HUES48 (cell line): ENCODE data around the gene EFNA4.
A peak's percentile ranks its signal among the peaks of the same experiment; 100 is the strongest.

Experiments
- H3K27ac ChIP-seq: one replicate; pipeline ENCODE4 v1.7.0; 2013; ENCODE audit warnings: low read depth, low read length, inconsistent platforms
- H3K27me3 ChIP-seq: 2 replicates; pipeline ENCODE4 v1.6.1; 2013; ENCODE audit warnings: mild to moderate bottlenecking, low read length; ENCODE audit not compliant: control insufficient read depth, insufficient read depth
- H3K36me3 ChIP-seq: 2 replicates; pipeline ENCODE4 v1.6.1; 2013; ENCODE audit warnings: low read length; ENCODE audit not compliant: control insufficient read depth, insufficient read depth
- H3K4me1 ChIP-seq: 2 replicates; pipeline ENCODE4 v1.6.1; 2013; ENCODE audit warnings: mild to moderate bottlenecking, low read length; ENCODE audit not compliant: control insufficient read depth, insufficient read depth
- H3K4me3 ChIP-seq: 2 replicates; pipeline ENCODE4 v1.5.1; 2013; ENCODE audit warnings: mild to moderate bottlenecking, low read depth, low read length
- H3K9ac ChIP-seq: 2 replicates; pipeline ENCODE4 v1.6.1; 2013; ENCODE audit warnings: mild to moderate bottlenecking, low read depth, low read length, moderate library complexity
- H3K9me3 ChIP-seq: 2 replicates; pipeline ENCODE4 v1.6.1; 2013; ENCODE audit warnings: low read length; ENCODE audit not compliant: control insufficient read depth, insufficient read depth

Gene EFNA4

GRCh38 chr1:155094622-155094948, 31.0 kb downstream of the EFNA4 start:
- no peaks in the 10 kb centered on the region for H3K36me3 ChIP-seq
- H3K9ac ChIP-seq: no peak overlapping the region
- peaks cover 17% of the 10 kb centered on the region for H3K4me1 ChIP-seq
- no peak overlapping the region for H3K4me3 ChIP-seq
- peaks cover 7% of the 10 kb centered on the region for H3K27me3 ChIP-seq
- H3K9me3 ChIP-seq: no peaks in the 10 kb centered on the region
- peak overlapping the region; percentile 47 for H3K27ac ChIP-seq

GRCh38 chr1:155099331-155099730, 35.8 kb downstream of the EFNA4 start:
- Histone ChIP-seq H3K4me1 (peaks cover 3% of the 10 kb centered on the region), H3K4me3 (no peak overlapping the region), H3K9me3 (no peaks in the 10 kb centered on the region), H3K27ac (no peak overlapping the region), H3K9ac (no peak overlapping the region), H3K36me3 (no peaks in the 10 kb centered on the region), H3K27me3 (no peaks in the 10 kb centered on the region)

- no peaks in the 10 kb centered on the region for H3K4me1 ChIP-seq
- no peak overlapping the region for H3K4me3 ChIP-seq
- H3K9ac ChIP-seq: no peak overlapping the region
- H3K36me3 ChIP-seq: no peaks in the 10 kb centered on the region
- H3K27ac ChIP-seq: no peak overlapping the region
- H3K27me3 ChIP-seq: no peaks in the 10 kb centered on the region
- no peaks in the 10 kb centered on the region for H3K9me3 ChIP-seq
Measured at GRCh38 chr1:155103325-155103724, 39.8 kb downstream of the EFNA4 start.

GRCh38 chr1:155104605-155105534, 41.3 kb downstream of the EFNA4 start:
- no peaks in the 10 kb centered on the region for H3K36me3 ChIP-seq
- H3K27me3 ChIP-seq: no peaks in the 10 kb centered on the region
- H3K27ac ChIP-seq: no peak overlapping the region
- H3K4me3 ChIP-seq: no peak overlapping the region
- H3K4me1 ChIP-seq: no peaks in the 10 kb centered on the region
- no peaks in the 10 kb centered on the region for H3K9me3 ChIP-seq
- H3K9ac ChIP-seq: no peak overlapping the region

GRCh38 chr1:155105604-155106011, 42.1 kb downstream of the EFNA4 start:
- H3K9me3 ChIP-seq: no peaks in the 10 kb centered on the region
- no peaks in the 10 kb centered on the region for H3K27me3 ChIP-seq
- no peak overlapping the region for H3K9ac ChIP-seq
- no peak overlapping the region for H3K27ac ChIP-seq
- H3K4me3 ChIP-seq: no peak overlapping the region
- H3K4me1 ChIP-seq: no peaks in the 10 kb centered on the region
- H3K36me3 ChIP-seq: no peaks in the 10 kb centered on the region

- H3K4me3 ChIP-seq: no peak overlapping the region
- H3K4me1 ChIP-seq: no peaks in the 10 kb centered on the region
- H3K27ac ChIP-seq: no peak overlapping the region
- H3K27me3 ChIP-seq: no peaks in the 10 kb centered on the region
- no peak overlapping the region for H3K9ac ChIP-seq
- no peaks in the 10 kb centered on the region for H3K9me3 ChIP-seq
- no peaks in the 10 kb centered on the region for H3K36me3 ChIP-seq
Measured at GRCh38 chr1:155106862-155107261, 43.3 kb downstream of the EFNA4 start.

- no peaks in the 10 kb centered on the region for H3K27me3 ChIP-seq
- no peaks in the 10 kb centered on the region for H3K9me3 ChIP-seq
- no peak overlapping the region for H3K9ac ChIP-seq
- H3K27ac ChIP-seq: no peak overlapping the region
- H3K36me3 ChIP-seq: no peaks in the 10 kb centered on the region
- H3K4me3 ChIP-seq: no peak overlapping the region
- H3K4me1 ChIP-seq: no peaks in the 10 kb centered on the region
Measured at GRCh38 chr1:155107309-155108264, 44.0 kb downstream of the EFNA4 start.

GRCh38 chr1:155108296-155108695, 44.8 kb downstream of the EFNA4 start:
- no peaks in the 10 kb centered on the region for H3K36me3 ChIP-seq
- H3K4me1 ChIP-seq: no peaks in the 10 kb centered on the region
- no peaks in the 10 kb centered on the region for H3K27me3 ChIP-seq
- no peak overlapping the region for H3K4me3 ChIP-seq
- no peak overlapping the region for H3K9ac ChIP-seq
- no peaks in the 10 kb centered on the region for H3K9me3 ChIP-seq
- H3K27ac ChIP-seq: no peak overlapping the region

- Histone ChIP-seq H3K9me3 (no peaks in the 10 kb centered on the region), H3K9ac (no peak overlapping the region), H3K36me3 (no peaks in the 10 kb centered on the region), H3K27me3 (no peaks in the 10 kb centered on the region), H3K4me3 (no peak overlapping the region), H3K27ac (no peak overlapping the region), H3K4me1 (no peaks in the 10 kb centered on the region)
Measured at GRCh38 chr1:155110381-155110780, 46.8 kb downstream of the EFNA4 start.

GRCh38 chr1:155110826-155111225, 47.3 kb downstream of the EFNA4 start:
- no peak overlapping the region for H3K27ac ChIP-seq
- no peaks in the 10 kb centered on the region for H3K9me3 ChIP-seq
- H3K4me3 ChIP-seq: no peak overlapping the region
- H3K36me3 ChIP-seq: no peaks in the 10 kb centered on the region
- H3K4me1 ChIP-seq: no peaks in the 10 kb centered on the region
- no peaks in the 10 kb centered on the region for H3K27me3 ChIP-seq
- H3K9ac ChIP-seq: no peak overlapping the region

- no peaks in the 10 kb centered on the region for H3K36me3 ChIP-seq
- H3K27ac ChIP-seq: no peak overlapping the region
- no peaks in the 10 kb centered on the region for H3K27me3 ChIP-seq
- no peak overlapping the region for H3K4me3 ChIP-seq
- H3K4me1 ChIP-seq: no peaks in the 10 kb centered on the region
- H3K9me3 ChIP-seq: no peaks in the 10 kb centered on the region
- no peak overlapping the region for H3K9ac ChIP-seq
Measured at GRCh38 chr1:155113450-155113980, 50.0 kb downstream of the EFNA4 start.
